ENCODE data around the gene DOCK4. TPM values are rescaled to one million over a fixed set of nuclear protein-coding genes. Genes with fewer than 3 reads are reported as not detected.

DOCK4 gene
- total and polyA plus RNA-seq, 2 of the 8 experiments (the other 6 are each of a cell fraction or from before 2014, with no cell fraction given), result 5.1 to 23.6 TPM

GRCh38 chr7:112172870-112173567 is 33.2 kb downstream of the DOCK4 start (continued):
- TF ChIP-seq ATF2 (IDR thresholded peaks at IDR 0.05; ENCODE audit: low read length), result no peak
- no peak for TF ChIP-seq POLR2AphosphoS5 (IDR thresholded peaks at IDR 0.05; ENCODE audit: low read depth, low read length)
- TF ChIP-seq KDM4A (IDR thresholded peaks at IDR 0.05; ENCODE audit: low read depth, low read length, severe bottlenecking), result no peak
- TF ChIP-seq EP300 (IDR thresholded peaks at IDR 0.05; ENCODE audit: borderline replicate concordance in 1 of 2, low read depth in 2 of 2, low read length in 2 of 2), result no peak
- no peak for TF ChIP-seq SIX5 (IDR thresholded peaks at IDR 0.05; ENCODE audit: low read depth, low read length)
- no peak for TF ChIP-seq SRF (IDR thresholded peaks at IDR 0.05; ENCODE audit: low read depth, low read length)
- TF ChIP-seq SIN3A (conservative IDR thresholded peaks at IDR 0.05 in 1 of 2, IDR thresholded peaks at IDR 0.05 in 1 of 2; ENCODE audit: low read depth in 1 of 2, low read length in 2 of 2), result no peak
- TF ChIP-seq BRCA1 (IDR thresholded peaks at IDR 0.05; ENCODE audit: low read depth, low read length), result no peak
- no peak for TF ChIP-seq RFX5 (IDR thresholded peaks at IDR 0.05; ENCODE audit: borderline replicate concordance, low read depth, low read length)

Data from H1 (cell line).